ENCODE data around the gene TDRD7.
"Not testable (repeated sequence)": the region's sequence is repeated elsewhere in the genome, so short reads cannot be mapped to it uniquely, and the experiment has no call there.

GRCh38 chr9:97453573-97453972 is 41.7 kb downstream of the TDRD7 start:
- not testable (repeated sequence) for TF ChIP-seq POLR2A, POLR2AphosphoS5, CTCF, EP300 (IDR thresholded peaks at IDR 0.05)
